22Rv1 (cell line): ENCODE results near the gene ARL14.

Source experiments
- H3K27ac ChIP-seq: fragments of 450-650 bp; 2 replicates; pipeline ENCODE4 v1.5.1; 2017
- CTCF ChIP-seq: fragments of 450-650 bp; IDR thresholded peaks from 2 replicates; pipeline ENCODE4 v1.5.1; 2017; ENCODE audit warnings: mild to moderate bottlenecking
- ZFX ChIP-seq: fragments of 450-650 bp; IDR thresholded peaks from 2 replicates; pipeline ENCODE4 v1.6.1; 2017; ENCODE audit warnings: antibody characterized with exemption, borderline replicate concordance

The ARL14 gene

DNA sequence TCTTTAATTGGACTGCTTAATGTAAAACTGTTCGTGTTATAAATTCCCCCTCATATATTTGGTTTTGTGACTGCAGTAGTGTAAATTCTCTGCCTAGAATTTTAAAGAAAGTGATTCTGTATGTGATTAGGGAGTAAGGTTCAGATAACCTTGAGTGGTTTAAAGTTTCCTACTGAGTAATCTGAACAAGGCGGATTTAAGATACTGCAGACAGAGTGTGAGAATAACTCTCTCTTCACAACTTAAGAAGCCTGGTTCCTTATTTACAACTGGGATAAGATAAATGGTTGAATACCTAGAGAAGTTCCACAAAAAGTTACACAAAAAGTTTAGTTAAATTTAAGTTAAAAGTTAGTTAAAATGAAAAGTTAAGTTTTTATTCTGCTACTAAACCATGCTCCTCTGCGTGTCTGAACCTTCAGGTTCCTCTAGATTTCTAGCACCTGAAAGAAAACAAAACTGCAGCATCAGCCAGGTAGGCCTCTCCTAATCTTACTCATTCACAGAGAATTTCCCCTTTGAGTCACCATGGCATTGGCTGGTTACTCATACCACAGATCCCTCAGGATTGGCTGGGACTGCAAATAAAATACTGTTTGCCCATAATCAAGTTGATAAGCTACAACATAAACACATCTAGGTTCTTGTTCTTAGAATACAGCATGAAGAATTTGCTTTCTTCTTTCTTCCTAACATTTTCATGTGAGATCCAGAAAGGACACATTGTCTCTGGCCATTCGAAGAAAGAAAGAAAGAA lies at the start of gene ARL14:
Gene ARL14, plus strand, starts transcription at position 614 of the 757 bp plus-strand sequence. CDS start 187 bp downstream, outside the sequence.
- no peak for TF ChIP-seq ZFX
- no peak for TF ChIP-seq CTCF

DNA sequence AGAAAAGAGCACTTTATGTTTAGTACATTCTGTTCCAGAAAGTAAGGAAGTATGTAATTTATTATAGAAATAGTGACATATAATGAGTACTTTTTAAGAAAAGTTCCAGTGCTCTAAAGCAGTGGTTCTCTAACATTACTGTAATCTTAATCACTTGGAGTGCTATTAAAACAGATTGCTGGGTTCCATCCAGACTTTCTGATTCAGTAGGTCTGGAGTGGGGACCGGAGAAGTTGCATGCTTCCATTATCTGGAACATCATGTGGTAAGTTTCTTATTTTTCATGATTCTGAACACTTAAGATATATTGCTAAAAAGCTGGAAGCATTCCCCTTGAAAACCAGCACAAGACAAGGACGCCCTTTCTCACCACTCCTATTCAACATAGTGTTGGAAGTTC lies 47.5 kb upstream of the ARL14 start:
- no peak overlapping the region for H3K27ac ChIP-seq
- TF ChIP-seq ZFX = no peak
- TF ChIP-seq CTCF = no peak

More for the DNA sequence above, at the start of gene ARL14:
- H3K27ac ChIP-seq = no peak within 1 kb of the TSS

GRCh38 chr3:160633361-160634083 lies 43.4 kb upstream of the ARL14 start:
- no peak overlapping the region for H3K27ac ChIP-seq
- TF ChIP-seq ZFX (no peak), CTCF (no peak)

DNA sequence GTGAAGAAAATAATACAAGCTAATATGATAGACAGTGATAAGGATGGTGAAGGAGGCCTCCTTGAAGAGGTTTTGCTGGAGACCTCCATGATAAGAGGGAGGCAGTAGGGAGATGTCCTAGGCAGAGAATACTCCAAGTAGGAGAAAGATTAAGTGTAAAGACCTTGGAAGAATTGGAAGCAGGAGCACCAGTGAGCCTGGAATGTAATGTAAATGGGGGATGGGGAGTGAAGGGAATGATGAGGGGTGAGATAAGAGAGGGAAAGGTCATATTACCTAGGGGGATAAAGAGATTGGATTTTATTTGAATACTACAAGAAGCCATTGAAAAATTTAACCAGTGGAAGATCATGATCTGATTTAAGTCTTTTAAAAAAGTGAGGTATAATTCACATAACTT lies 41.7 kb upstream of the ARL14 start:
- H3K27ac ChIP-seq = no peak overlapping the region
- TF ChIP-seq ZFX (no peak), CTCF (no peak)

GRCh38 chr3:160637086-160637485 lies 39.9 kb upstream of the ARL14 start:
- no peak for TF ChIP-seq CTCF
- no peak for TF ChIP-seq ZFX
- H3K27ac ChIP-seq = no peak overlapping the region

GRCh38 chr3:160638184-160638583 lies 38.8 kb upstream of the ARL14 start:
- no peak overlapping the region for H3K27ac ChIP-seq
- TF ChIP-seq CTCF (no peak), ZFX (no peak)
